Left lung (tissue), 10 donors: Measurements from ENCODE around the gene GPX4. TPM values are rescaled to one million over a fixed set of nuclear protein-coding genes. Genes with fewer than 3 reads are reported as not detected.

ENCODE experiments used
- ATAC-seq: fragments of 200-7000 bp; cut with Tn5 transposase; one replicate; pipeline ENCODE4 v1.9.1; 2020; ENCODE audit warnings: moderate library complexity
- DNase-seq, 4 donors: peaks; one replicate each; pipeline ENCODE4 v3.0.0-alpha.2; 2013 to 2020
- H3K27ac ChIP-seq, 2 donors: fragments of 200-600 bp; sonication (generic) in 1 of 2; one replicate each; pipeline versions ENCODE4 v1.5.0 to v1.8.0; 2020 to 2021
- H3K27me3 ChIP-seq, 2 donors: fragments of 200-600 bp; sonication (generic) in 1 of 2; one replicate each; pipeline versions ENCODE4 v1.5.0 to v1.8.0; 2020 to 2021
- H3K36me3 ChIP-seq, 2 donors: fragments of 200-600 bp; sonication (generic) in 1 of 2; one replicate each; pipeline versions ENCODE4 v1.5.0 to v1.8.0; 2020 to 2021
- H3K4me1 ChIP-seq, 2 donors: fragments of 200-600 bp; one replicate each; pipeline ENCODE4 v1.8.0; 2021
- H3K4me3 ChIP-seq, 2 donors: fragments of 200-600 bp; sonication (generic) in 1 of 2; one replicate each; pipeline versions ENCODE4 v1.5.0 to v1.8.0; 2020 to 2021; ENCODE audit warnings: mild to moderate bottlenecking in 1 of 2
- H3K9me3 ChIP-seq, 2 donors: fragments of 200-600 bp; sonication (generic) in 1 of 2; one replicate each; pipeline versions ENCODE4 v1.5.0 to v1.8.0; 2020 to 2021
- CTCF ChIP-seq, 2 donors: fragments of 200-600 bp; sonication (generic) in 1 of 2; IDR thresholded peaks; one replicate each; pipeline versions ENCODE4 v1.5.0 to v1.8.0; 2021; ENCODE audit warnings: antibody characterized with exemption in 2 of 2
- intact Hi-C, 2 donors: fragments of 100-400 bp; cut with DNase I; formaldehyde crosslinking; loops; one replicate each; pipeline versions ENCODE4 v1.11.2 to v1.14.2; 2022
- polyA plus RNA-seq, 6 donors: library from polyadenylated mRNA; unstranded; fragments of 120-200 nt; gene quantifications; one replicate each; pipeline ENCODE4 v1.2.1, GENCODE V29; 2013; ENCODE audit not compliant: insufficient read length in 6 of 6
- total RNA-seq, 2 donors: library from RNA; stranded (reverse); fragmentation: NEBNext Ultra II Directional; extraction: Animal tissue kit (Norgen Biotek cat#: 25700); gene quantifications; one replicate each; pipeline ENCODE4 v1.2.1, GENCODE V29; 2021
- donor health status: DM: no; HTN: yes; CAD: no.
- donor health status: DM: no; HTN: no; CAD: no.

GPX4 gene
- total and polyA plus RNA-seq, 8 donors: 146 to 365 (median 213) TPM

DNA sequence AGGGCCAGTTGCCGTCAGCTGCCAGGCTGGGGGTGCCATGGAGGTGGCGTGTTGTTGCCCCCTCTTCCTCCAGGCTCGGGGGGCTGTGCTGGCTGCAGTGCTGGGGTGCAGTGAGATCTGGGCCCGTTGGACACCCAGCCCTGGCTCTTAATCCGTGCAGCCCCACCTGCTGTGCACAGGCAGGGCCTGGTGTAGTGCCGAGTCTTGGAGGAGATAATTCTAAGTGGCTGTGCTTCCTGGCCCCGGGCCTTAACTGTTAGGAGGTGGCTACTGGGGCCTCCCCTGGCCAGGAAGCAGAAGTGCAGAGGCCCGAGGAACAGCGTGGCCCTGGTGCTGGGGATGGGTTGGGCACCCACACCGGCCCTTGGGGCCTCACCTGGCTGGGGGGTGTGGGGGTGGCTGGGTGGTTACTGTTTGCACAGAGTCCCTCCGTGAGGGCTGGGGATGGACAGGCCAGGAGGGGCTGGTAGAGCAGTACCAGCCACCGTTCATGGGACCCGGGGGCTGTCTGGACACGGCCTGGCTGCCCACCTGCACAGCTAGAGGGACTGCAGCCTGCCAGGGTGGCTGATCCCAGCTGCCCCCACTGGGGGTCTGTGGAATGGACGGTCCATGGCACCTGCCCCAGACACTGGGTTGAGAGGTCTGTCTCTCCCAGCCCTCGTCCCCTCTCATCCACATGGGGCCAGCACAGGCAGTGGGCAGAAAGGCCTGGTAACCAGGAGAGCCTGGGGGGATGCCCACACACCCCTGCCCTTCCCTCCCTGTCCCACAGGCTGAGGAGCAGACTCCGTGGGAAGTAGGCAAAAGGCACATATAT lies 3.3 kb downstream of the GPX4 start:
- ATAC-seq (peak; percentile 1), DNase-seq (no peak)
- peak overlapping the region in 1 of 2 donors; percentile 50 for H3K27ac ChIP-seq
- peaks cover 26 to 63% of the 10 kb centered on the region in 2 donors for H3K4me1 ChIP-seq
- H3K27me3 ChIP-seq: no peaks in the 10 kb centered on the region
- H3K4me3 ChIP-seq: no peak overlapping the region
- H3K9me3 ChIP-seq: no peaks in the 10 kb centered on the region
- intact Hi-C loops: no loop called here
- TF ChIP-seq CTCF (IDR thresholded peaks at IDR 0.05): no peak
- H3K36me3 ChIP-seq: peaks cover 0 to 63% of the 10 kb centered on the region in 2 donors

DNA sequence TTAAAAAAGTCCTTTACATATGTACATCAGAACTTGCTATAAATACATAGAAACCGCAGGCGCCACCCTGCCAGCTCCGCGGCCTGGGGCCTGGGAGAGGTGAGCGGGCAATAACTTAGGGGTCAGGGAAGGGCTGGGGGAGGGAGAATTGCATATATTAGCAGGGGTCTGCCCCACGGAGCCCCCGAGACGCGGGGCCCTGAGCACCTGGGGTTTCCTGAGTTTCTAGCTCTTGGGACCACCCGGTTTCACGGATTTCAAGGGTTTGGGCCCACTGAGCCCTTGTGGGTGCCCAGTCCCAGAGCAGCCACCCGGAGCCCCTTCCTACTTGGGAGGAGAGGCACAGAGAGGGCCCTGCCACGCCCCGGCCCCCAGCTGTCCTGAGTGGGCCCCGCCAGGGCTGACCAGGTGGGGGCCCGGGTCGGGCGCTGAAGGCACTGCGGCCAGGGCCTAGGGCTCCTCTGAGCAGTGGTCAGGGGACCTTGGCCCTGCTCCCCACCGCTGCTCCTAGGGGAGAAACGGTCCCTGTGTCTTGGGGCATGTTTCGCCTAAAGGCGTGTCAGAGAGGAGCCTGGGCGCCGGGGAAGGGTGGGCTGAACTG lies 4.0 kb downstream of the GPX4 start:
- H3K9me3 ChIP-seq: no peaks in the 10 kb centered on the region
- TF ChIP-seq CTCF (IDR thresholded peaks at IDR 0.05): no peak
- DNase-seq (no peak), ATAC-seq (no peak)
- H3K27me3 ChIP-seq: no peaks in the 10 kb centered on the region
- peaks cover 0 to 70% of the 10 kb centered on the region in 2 donors for H3K36me3 ChIP-seq
- H3K27ac ChIP-seq: peak overlapping the region in 1 of 2 donors; percentile 50
- no peak overlapping the region for H3K4me3 ChIP-seq
- intact Hi-C loops: no loop called here
- peaks cover 19 to 62% of the 10 kb centered on the region in 2 donors for H3K4me1 ChIP-seq

DNA sequence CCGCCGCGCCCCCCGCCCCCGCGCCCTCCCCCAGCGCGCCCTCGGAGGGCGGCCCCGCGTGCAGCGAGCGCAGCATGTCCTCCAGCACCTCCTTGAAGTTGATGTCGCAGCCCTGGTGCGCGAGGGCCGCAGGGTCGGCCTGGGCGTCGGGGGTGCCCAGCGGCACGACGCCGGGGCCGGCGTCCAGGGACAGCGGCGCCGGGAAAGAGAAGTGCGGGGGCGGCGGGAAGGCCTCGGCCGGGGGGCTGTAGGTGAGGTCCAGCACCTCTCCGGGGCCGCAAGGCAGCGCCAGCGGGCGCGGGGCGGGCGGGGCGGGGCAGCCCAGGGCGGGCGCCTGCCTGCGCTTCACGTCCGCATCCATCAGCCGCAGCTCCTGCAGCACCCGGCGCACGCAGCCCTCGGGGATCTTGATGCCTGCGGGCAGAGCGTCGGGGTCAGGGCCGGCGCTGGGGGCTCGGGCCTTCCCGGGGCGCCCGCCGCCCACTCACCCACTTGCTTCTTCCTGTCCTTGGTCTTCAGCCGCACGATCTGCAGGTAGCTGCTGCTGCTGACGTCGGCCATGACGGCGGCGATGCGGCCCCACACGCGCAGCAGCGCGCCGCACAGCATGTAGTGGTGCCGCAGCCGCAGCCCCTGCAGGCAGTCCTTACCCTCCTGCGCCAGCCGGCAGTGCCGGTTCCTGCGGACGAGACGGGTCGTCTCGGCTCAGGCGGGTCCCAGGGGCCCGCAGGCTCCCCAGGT lies 4.7 kb downstream of the GPX4 start:
- intact Hi-C loops: no loop called here
- Histone ChIP-seq H3K36me3 (peaks cover 0 to 77% of the 10 kb centered on the region in 2 donors), H3K27ac (no peak overlapping the region), H3K4me3 (no peak overlapping the region), H3K9me3 (no peaks in the 10 kb centered on the region), H3K4me1 (peaks cover 13 to 62% of the 10 kb centered on the region in 2 donors), H3K27me3 (no peaks in the 10 kb centered on the region)
- ATAC-seq: no peak
- DNase-seq: no peak
- no peak for TF ChIP-seq CTCF (IDR thresholded peaks at IDR 0.05)

GRCh38 chr19:1109032-1109551 lies 5.3 kb downstream of the GPX4 start:
- DNase-seq (no peak), ATAC-seq (no peak)
- Histone ChIP-seq H3K4me1 (peaks cover 19 to 66% of the 10 kb centered on the region in 2 donors), H3K9me3 (no peaks in the 10 kb centered on the region), H3K27me3 (no peaks in the 10 kb centered on the region), H3K36me3 (peaks cover 0 to 83% of the 10 kb centered on the region in 2 donors), H3K27ac (no peak overlapping the region), H3K4me3 (no peak overlapping the region)
- intact Hi-C loops: no loop called here
- no peak for TF ChIP-seq CTCF (IDR thresholded peaks at IDR 0.05)
